PC-3 (cell line): Measurements from ENCODE around the gene SLCO2A1. TPM values are rescaled to one million over a fixed set of nuclear protein-coding genes. Genes with fewer than 3 reads are reported as not detected.

Experiments used
- ATAC-seq: fragments of 200-7000 bp; cut with Tn5 transposase; 2 replicates; pipeline ENCODE4 v1.9.1; 2020; ENCODE audit warnings: mild to moderate bottlenecking, moderate library complexity
- BruUV-seq: library from RNA; stranded (reverse); fragments of 400-500 nt; replicated peaks from 2 replicates; lab custom pipeline; 2021; lab: Mats Ljungman, UMichigan
- CTCF ChIA-PET: fragments of 300-600 bp; sonication (Branson Sonifier 250); formaldehyde crosslinking; loops from one replicate; lab custom pipeline; 2022; ENCODE audit warnings: antibody characterized with exemption; lab: Charles Lee
- POLR2A ChIA-PET: fragments of 300-600 bp; sonication (Branson Sonifier 250); formaldehyde crosslinking; loops from one replicate; lab custom pipeline; 2022; ENCODE audit warnings: antibody characterized with exemption; ENCODE audit not compliant: unreplicated experiment; lab: Charles Lee
- DNase-seq: peaks from one replicate; pipeline ENCODE4 v3.0.0-alpha.2; 2015
- H2AFZ ChIP-seq: fragments of 300-600 bp; sonication (generic); 2 replicates; pipeline ENCODE4 v1.6.0; 2016; ENCODE audit warnings: antibody characterized with exemption, low read length
- H3F3A ChIP-seq: fragments of 300-600 bp; sonication (generic); one replicate; pipeline ENCODE4 v1.6.0; 2017; ENCODE audit warnings: antibody characterized with exemption, low read length, control low read depth, mild to moderate bottlenecking; ENCODE audit not compliant: unreplicated experiment
- H3K27ac ChIP-seq: fragments of 300-600 bp; sonication (generic); 2 replicates; pipeline ENCODE4 v1.5.1; 2016; ENCODE audit warnings: mild to moderate bottlenecking, low read length
- H3K27me3 ChIP-seq: fragments of 300-600 bp; sonication (generic); 2 replicates; pipeline ENCODE4 v1.6.1; 2016; ENCODE audit warnings: low read length, mixed read lengths
- H3K36me3 ChIP-seq: fragments of 300-600 bp; sonication (generic); 2 replicates; pipeline ENCODE4 v1.6.1; 2016; ENCODE audit warnings: low read depth, mixed run types, low read length, mixed read lengths
- H3K4me1 ChIP-seq: fragments of 300-600 bp; sonication (generic); 2 replicates; pipeline ENCODE4 v1.5.1; 2016; ENCODE audit warnings: low read length; ENCODE audit not compliant: insufficient read depth
- H3K4me2 ChIP-seq: fragments of 300-600 bp; sonication (generic); 2 replicates; pipeline ENCODE4 v1.6.0; 2016; ENCODE audit warnings: low read length
- H3K4me3 ChIP-seq: fragments of 300-600 bp; sonication (generic); 2 replicates; pipeline ENCODE4 v1.5.1; 2016; ENCODE audit warnings: mild to moderate bottlenecking, low read length, mixed read lengths
- H3K79me2 ChIP-seq: fragments of 300-600 bp; sonication (generic); 2 replicates; pipeline ENCODE4 v1.6.1; 2017; ENCODE audit warnings: low read length, mixed read lengths
- H3K9ac ChIP-seq: fragments of 300-600 bp; sonication (generic); 2 replicates; pipeline ENCODE4 v1.6.0; 2016; ENCODE audit warnings: mild to moderate bottlenecking, low read length
- H3K9me2 ChIP-seq: fragments of 300-600 bp; sonication (generic); replicated peaks from 2 replicates; pipeline ENCODE4 v1.6.1; 2016; ENCODE audit warnings: mixed run types, low read length, mixed read lengths
- H3K9me3 ChIP-seq: fragments of 300-600 bp; sonication (generic); 2 replicates; pipeline ENCODE4 v1.6.1; 2016; ENCODE audit warnings: low read length, mixed read lengths
- H4K20me1 ChIP-seq: fragments of 300-600 bp; sonication (generic); 2 replicates; pipeline ENCODE4 v1.6.1; 2016; ENCODE audit warnings: low read length, mixed read lengths
- EZH2 ChIP-seq: fragments of 300-600 bp; sonication (generic); IDR thresholded peaks from one replicate; pipeline ENCODE4 v1.6.1; 2017; ENCODE audit warnings: antibody characterized with exemption, mild to moderate bottlenecking, low read length; ENCODE audit not compliant: unreplicated experiment
- EZH2phosphoT487 ChIP-seq: fragments of 300-600 bp; sonication (generic); IDR thresholded peaks from 2 replicates; pipeline ENCODE4 v1.6.1; 2018; ENCODE audit warnings: mild to moderate bottlenecking, antibody characterized with exemption, low read length, borderline replicate concordance
- intact Hi-C: fragments of 100-400 bp; cut with micrococcal nuclease; formaldehyde crosslinking; loops from 2 replicates; pipeline ENCODE4 v1.9.0; 2023
- total RNA-seq: library from RNA; depleted of rRNA; stranded (reverse); fragments of >200 nt; gene quantifications from 2 replicates; pipeline ENCODE4 v1.2.3, GENCODE V29; 2014
- TF ChIP-seq, protein P1 (sequence below): fragments of 300-600 bp; sonication (generic); conservative IDR thresholded peaks from 2 replicates; pipeline ENCODE4 v1.5.1; 2017; ENCODE audit warnings: antibody characterized with exemption, low read depth, mild to moderate bottlenecking, low read length

Gene SLCO2A1
- total RNA-seq, 1 experiment from 2014 or later, result not detected

DNA sequence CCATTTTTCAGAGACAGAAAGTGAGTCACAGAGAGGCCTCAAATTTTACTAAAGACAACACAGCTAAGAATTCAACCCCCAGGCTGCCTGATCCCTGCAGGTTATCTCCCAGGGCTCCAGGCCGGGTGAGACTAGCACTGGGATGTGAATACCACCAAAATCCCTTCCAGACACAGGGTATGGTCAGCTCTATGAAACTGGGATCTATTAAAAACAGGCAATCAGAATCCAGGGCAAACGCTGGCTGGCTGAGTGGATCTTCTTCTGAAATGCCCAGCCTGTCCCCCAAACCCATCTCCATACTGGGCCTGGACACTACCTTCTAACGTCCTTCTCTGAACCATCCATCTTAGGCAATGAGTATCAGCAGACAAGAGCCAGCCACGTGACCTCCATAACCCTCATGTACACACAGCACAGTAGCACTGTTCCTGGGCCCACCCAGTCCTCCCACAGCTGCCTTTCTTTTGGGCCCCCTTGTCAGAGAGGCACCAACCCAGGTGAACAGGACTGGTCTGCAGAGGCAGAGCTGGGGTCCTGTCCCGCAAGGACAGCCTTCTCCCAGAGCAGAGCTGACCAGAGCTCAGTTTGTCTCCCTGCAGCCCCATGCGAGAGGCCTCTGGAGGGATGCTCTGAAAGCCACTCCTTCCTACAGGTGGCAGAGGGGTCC lies 135.9 kb downstream of the SLCO2A1 start:
- no peak overlapping the region for H3K4me3 ChIP-seq
- no peaks in the 10 kb centered on the region for H3K9me3 ChIP-seq
- no TSS peak for BruUV-seq
- H3K9ac ChIP-seq, result no peak overlapping the region
- no peaks in the 10 kb centered on the region for H3K9me2 ChIP-seq
- no peaks in the 10 kb centered on the region for H3F3A ChIP-seq
- peaks cover 4% of the 10 kb centered on the region; the same call in 1 of the 2 replicates for H3K4me1 ChIP-seq
- ChIA-PET CTCF (no interaction called here), POLR2A (no interaction called here)
- no peak overlapping the region for H2AFZ ChIP-seq
- intact Hi-C loops, result no loop called here
- H3K27ac ChIP-seq, result no peak overlapping the region
- H3K36me3 ChIP-seq, result no peaks in the 10 kb centered on the region
- no peaks in the 10 kb centered on the region for H3K79me2 ChIP-seq
- TF ChIP-seq EZH2, result no peak
- TF ChIP-seq, protein P1, sequence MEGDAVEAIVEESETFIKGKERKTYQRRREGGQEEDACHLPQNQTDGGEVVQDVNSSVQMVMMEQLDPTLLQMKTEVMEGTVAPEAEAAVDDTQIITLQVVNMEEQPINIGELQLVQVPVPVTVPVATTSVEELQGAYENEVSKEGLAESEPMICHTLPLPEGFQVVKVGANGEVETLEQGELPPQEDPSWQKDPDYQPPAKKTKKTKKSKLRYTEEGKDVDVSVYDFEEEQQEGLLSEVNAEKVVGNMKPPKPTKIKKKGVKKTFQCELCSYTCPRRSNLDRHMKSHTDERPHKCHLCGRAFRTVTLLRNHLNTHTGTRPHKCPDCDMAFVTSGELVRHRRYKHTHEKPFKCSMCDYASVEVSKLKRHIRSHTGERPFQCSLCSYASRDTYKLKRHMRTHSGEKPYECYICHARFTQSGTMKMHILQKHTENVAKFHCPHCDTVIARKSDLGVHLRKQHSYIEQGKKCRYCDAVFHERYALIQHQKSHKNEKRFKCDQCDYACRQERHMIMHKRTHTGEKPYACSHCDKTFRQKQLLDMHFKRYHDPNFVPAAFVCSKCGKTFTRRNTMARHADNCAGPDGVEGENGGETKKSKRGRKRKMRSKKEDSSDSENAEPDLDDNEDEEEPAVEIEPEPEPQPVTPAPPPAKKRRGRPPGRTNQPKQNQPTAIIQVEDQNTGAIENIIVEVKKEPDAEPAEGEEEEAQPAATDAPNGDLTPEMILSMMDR, result no peak
- no peak for TF ChIP-seq EZH2phosphoT487
- DNase-seq, result no peak
- H3K4me2 ChIP-seq, result no peak overlapping the region
- no peaks in the 10 kb centered on the region for H4K20me1 ChIP-seq
- H3K27me3 ChIP-seq, result peaks cover 4% of the 10 kb centered on the region
- ATAC-seq, result no peak

DNA sequence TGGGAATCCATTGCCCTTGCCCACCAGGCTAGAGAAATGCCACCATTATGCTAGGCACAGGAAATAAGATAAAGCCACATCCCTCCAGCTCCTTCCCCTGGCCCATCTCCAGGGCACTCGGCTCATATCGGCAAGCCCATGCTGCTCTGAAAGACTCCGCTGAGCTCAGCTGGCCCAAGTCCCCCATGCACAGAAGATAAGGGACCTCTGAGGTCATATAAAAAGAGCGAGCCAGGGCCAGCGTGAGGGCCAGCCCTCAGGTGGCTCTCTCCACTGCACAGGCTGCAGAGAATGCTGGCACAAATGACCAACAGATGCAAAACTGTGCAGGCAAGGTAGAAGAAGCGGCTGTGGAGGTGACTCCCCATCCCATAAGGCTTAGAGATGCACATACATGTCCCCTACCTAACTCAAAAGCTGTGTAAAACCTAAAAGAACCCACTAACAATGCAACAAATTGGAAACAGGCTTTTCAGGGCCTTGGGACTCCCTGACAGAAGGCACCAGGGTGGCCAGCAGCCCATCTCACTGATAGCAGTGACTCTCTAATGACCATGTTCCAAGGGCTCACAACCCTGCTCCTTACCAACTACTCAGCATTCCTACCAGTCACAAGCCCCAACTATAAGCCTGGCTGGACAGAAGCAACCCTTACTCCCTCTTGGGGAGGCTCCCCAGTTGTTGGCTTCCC lies 137.0 kb downstream of the SLCO2A1 start:
- H3F3A ChIP-seq, result no peaks in the 10 kb centered on the region
- DNase-seq, result no peak
- H3K79me2 ChIP-seq, result no peaks in the 10 kb centered on the region
- no peak overlapping the region for H3K9ac ChIP-seq
- peaks cover 4% of the 10 kb centered on the region; the same call in 1 of the 2 replicates for H3K4me1 ChIP-seq
- intact Hi-C loops, result no loop called here
- no peak overlapping the region for H3K4me3 ChIP-seq
- no TSS peak for BruUV-seq
- no peaks in the 10 kb centered on the region for H3K9me3 ChIP-seq
- TF ChIP-seq, protein P1, result no peak
- no peak for TF ChIP-seq EZH2phosphoT487
- no peak for TF ChIP-seq EZH2
- H3K27me3 ChIP-seq, result peaks cover 4% of the 10 kb centered on the region
- H3K36me3 ChIP-seq, result no peaks in the 10 kb centered on the region
- no peak for ATAC-seq
- ChIA-PET POLR2A (no interaction called here), CTCF (no interaction called here)
- no peak overlapping the region for H3K27ac ChIP-seq
- no peaks in the 10 kb centered on the region for H3K9me2 ChIP-seq
- no peak overlapping the region for H2AFZ ChIP-seq
- no peaks in the 10 kb centered on the region for H4K20me1 ChIP-seq
- H3K4me2 ChIP-seq, result no peak overlapping the region
